ENCODE data around the gene SLC30A7.

SLC30A7 gene

GRCh38 chr1:101003012-101003650 lies 107.2 kb downstream of the SLC30A7 start:
- in situ Hi-C loops (cut with MboI; ENCODE audit: low pct_unique_long_range_greater_than_20kb, low sequenced_read_pairs, unreplicated experiment), result no loop called here

GRCh38 chr1:101004061-101004460 lies 108.2 kb downstream of the SLC30A7 start:
- no peak for TF ChIP-seq CTCF (IDR thresholded peaks at IDR 0.05; ENCODE audit: extremely low read depth, insufficient read depth, missing control alignments)
- in situ Hi-C loops (cut with MboI; ENCODE audit: low pct_unique_long_range_greater_than_20kb, low sequenced_read_pairs, unreplicated experiment), result no loop called here
- no peak for DNase-seq (ENCODE audit: low spot score)

More at GRCh38 chr1:101003012-101003650, 107.2 kb downstream of the SLC30A7 start:
- no peak for TF ChIP-seq CTCF (IDR thresholded peaks at IDR 0.05; ENCODE audit: extremely low read depth, insufficient read depth, missing control alignments)
- DNase-seq (ENCODE audit: low spot score), result no peak

GRCh38 chr1:101004670-101005069 lies 108.8 kb downstream of the SLC30A7 start:
- in situ Hi-C loops (cut with MboI; ENCODE audit: low pct_unique_long_range_greater_than_20kb, low sequenced_read_pairs, unreplicated experiment), result no loop called here
- DNase-seq (ENCODE audit: low spot score), result no peak
- TF ChIP-seq CTCF (IDR thresholded peaks at IDR 0.05; ENCODE audit: extremely low read depth, insufficient read depth, missing control alignments), result no peak

GRCh38 chr1:101005183-101005582 lies 109.3 kb downstream of the SLC30A7 start:
- no peak for DNase-seq (ENCODE audit: low spot score)
- TF ChIP-seq CTCF (IDR thresholded peaks at IDR 0.05; ENCODE audit: extremely low read depth, insufficient read depth, missing control alignments), result no peak
- in situ Hi-C loops (cut with MboI; ENCODE audit: low pct_unique_long_range_greater_than_20kb, low sequenced_read_pairs, unreplicated experiment), result no loop called here

- DNase-seq (ENCODE audit: low spot score), result no peak
- in situ Hi-C loops (cut with MboI; ENCODE audit: low pct_unique_long_range_greater_than_20kb, low sequenced_read_pairs, unreplicated experiment), result no loop called here
- no peak for TF ChIP-seq CTCF (IDR thresholded peaks at IDR 0.05; ENCODE audit: extremely low read depth, insufficient read depth, missing control alignments)
Measured at GRCh38 chr1:101005871-101006270, 110.0 kb downstream of the SLC30A7 start.

GRCh38 chr1:101006553-101006952 lies 110.7 kb downstream of the SLC30A7 start:
- TF ChIP-seq CTCF (IDR thresholded peaks at IDR 0.05; ENCODE audit: extremely low read depth, insufficient read depth, missing control alignments), result no peak
- no peak for DNase-seq (ENCODE audit: low spot score)
- in situ Hi-C loops (cut with MboI; ENCODE audit: low pct_unique_long_range_greater_than_20kb, low sequenced_read_pairs, unreplicated experiment), result no loop called here
